Ovary (tissue), 3 donors: ENCODE results near the gene NETO2.

Experiments
- POLR2A ChIP-seq: fragments of 450-650 bp; IDR thresholded peaks from one replicate; pipeline ENCODE4 v1.6.1; 2017; ENCODE audit warnings: antibody characterized with exemption, mild to moderate bottlenecking, moderate library complexity
- TF ChIP-seq, protein P1 (sequence below), 3 donors: fragments of 450-650 bp in 2 of 3; fragments of 200-600 bp in 1 of 3; IDR thresholded peaks; one replicate each; pipeline versions ENCODE4 v1.5.1 to v1.8.0; 2016 to 2022; ENCODE audit warnings: antibody characterized with exemption in 3 of 3, mild to moderate bottlenecking in 1 of 3
- donor health status: DM: no; HTN: no; CAD: no.

DNA sequence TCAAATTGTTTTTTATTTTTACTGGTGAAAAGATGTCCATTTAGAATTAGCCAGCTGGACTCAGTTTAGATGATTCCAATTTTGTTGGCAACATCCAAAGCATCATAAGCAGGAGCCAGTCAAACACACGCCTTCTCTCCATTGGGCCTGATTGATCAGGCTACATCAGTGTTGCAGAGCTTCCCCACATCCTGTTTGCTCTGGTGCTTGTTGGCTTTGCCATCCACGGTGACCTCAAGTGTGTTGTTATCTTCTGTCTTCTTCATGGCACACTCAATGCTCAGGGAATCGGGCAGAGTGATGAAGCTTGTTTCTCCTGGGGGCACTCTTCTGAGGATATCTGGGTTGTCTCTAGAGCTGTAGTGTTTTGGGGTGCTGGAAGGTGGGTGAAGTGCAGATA is 6.3 kb upstream of the NETO2 start:
- TF ChIP-seq, protein P1, sequence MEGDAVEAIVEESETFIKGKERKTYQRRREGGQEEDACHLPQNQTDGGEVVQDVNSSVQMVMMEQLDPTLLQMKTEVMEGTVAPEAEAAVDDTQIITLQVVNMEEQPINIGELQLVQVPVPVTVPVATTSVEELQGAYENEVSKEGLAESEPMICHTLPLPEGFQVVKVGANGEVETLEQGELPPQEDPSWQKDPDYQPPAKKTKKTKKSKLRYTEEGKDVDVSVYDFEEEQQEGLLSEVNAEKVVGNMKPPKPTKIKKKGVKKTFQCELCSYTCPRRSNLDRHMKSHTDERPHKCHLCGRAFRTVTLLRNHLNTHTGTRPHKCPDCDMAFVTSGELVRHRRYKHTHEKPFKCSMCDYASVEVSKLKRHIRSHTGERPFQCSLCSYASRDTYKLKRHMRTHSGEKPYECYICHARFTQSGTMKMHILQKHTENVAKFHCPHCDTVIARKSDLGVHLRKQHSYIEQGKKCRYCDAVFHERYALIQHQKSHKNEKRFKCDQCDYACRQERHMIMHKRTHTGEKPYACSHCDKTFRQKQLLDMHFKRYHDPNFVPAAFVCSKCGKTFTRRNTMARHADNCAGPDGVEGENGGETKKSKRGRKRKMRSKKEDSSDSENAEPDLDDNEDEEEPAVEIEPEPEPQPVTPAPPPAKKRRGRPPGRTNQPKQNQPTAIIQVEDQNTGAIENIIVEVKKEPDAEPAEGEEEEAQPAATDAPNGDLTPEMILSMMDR (IDR thresholded peaks at IDR 0.05) = no peak
- TF ChIP-seq POLR2A = no peak
